GM12878 (cell line): Measurements from ENCODE around the gene U2AF2. TPM values are rescaled to one million over a fixed set of nuclear protein-coding genes. Genes with fewer than 3 reads are reported as not detected.

Experiments
- ATAC-seq: fragments of 200-7000 bp; cut with Tn5 transposase; 3 replicates; pipeline ENCODE4 v1.9.1; 2020; ENCODE audit warnings: mild to moderate bottlenecking, moderate library complexity
- BruUV-seq: library from RNA; stranded (reverse); fragments of 400-500 nt; replicated peaks from 2 replicates; lab custom pipeline; 2021; lab: Mats Ljungman, UMichigan
- CTCF ChIA-PET: fragments of 300-600 bp; sonication (Branson Sonifier 250); formaldehyde crosslinking; extraction: SDS; loops from one replicate; lab custom pipeline; 2021; ENCODE audit warnings: inconsistent platforms; lab: Yijun Ruan, JAX
- POLR2A ChIA-PET: fragments of 350-600 bp; formaldehyde crosslinking; extraction: SDS; loops from one replicate; lab custom pipeline; 2021; ENCODE audit warnings: inconsistent platforms; lab: Charles Lee
- RAD21 ChIA-PET: fragments of 300-600 bp; sonication (Branson Sonifier 250); formaldehyde crosslinking; loops from one replicate; lab custom pipeline; 2023; ENCODE audit warnings: antibody characterized with exemption; ENCODE audit not compliant: unreplicated experiment; lab: Charles Lee
- SMC1A ChIA-PET: fragments of 300-600 bp; sonication (Branson Sonifier 250); formaldehyde crosslinking; loops from one replicate; lab custom pipeline; 2023; ENCODE audit not compliant: unreplicated experiment, uncharacterized antibody; lab: Charles Lee
- DNase-seq: peaks from one replicate; pipeline ENCODE4 v3.0.0-alpha.2; 2011; ENCODE audit warnings: low read depth, low spot score
- FAIRE-seq: peaks from 3 replicates; lab custom pipeline; 2011; peaks lifted over from hg19 to GRCh38; lab: Jason Lieb, UNC
- H2AFZ ChIP-seq: 2 replicates; pipeline ENCODE4 v1.6.0; 2011; ENCODE audit warnings: low read depth, low read length, control low read depth; ENCODE audit not compliant: control insufficient read depth
- H3K27ac ChIP-seq: 2 replicates; pipeline ENCODE4 v1.5.1; 2011; ENCODE audit warnings: control low read depth; ENCODE audit not compliant: control insufficient read depth, insufficient read depth
- H3K27me3 ChIP-seq, 2 experiments: replicated peaks in 1 of 2; 2 replicates each; pipeline versions ENCODE4 v1.6.0 to v1.6.1; 2011; ENCODE audit warnings: low read length in 1 of 2; ENCODE audit not compliant: control insufficient read depth in 2 of 2, insufficient read depth in 2 of 2
- H3K36me3 ChIP-seq, 2 experiments: 2 replicates each; pipeline ENCODE4 v1.5.1; 2011; ENCODE audit warnings: low read length in 1 of 2; ENCODE audit not compliant: control insufficient read depth in 2 of 2, insufficient read depth in 2 of 2
- H3K4me1 ChIP-seq: 2 replicates; pipeline ENCODE4 v1.6.1; 2011; ENCODE audit warnings: mild to moderate bottlenecking, low read length, moderate library complexity, mixed read lengths; ENCODE audit not compliant: control insufficient read depth, insufficient read depth
- H3K4me2 ChIP-seq: 2 replicates; pipeline ENCODE4 v1.6.0; 2011; ENCODE audit warnings: control low read depth; ENCODE audit not compliant: control insufficient read depth, insufficient read depth
- H3K4me3 ChIP-seq: fragments of 200-600 bp; sonication (generic); 2 replicates; pipeline ENCODE4 v1.5.1; 2016
- H3K79me2 ChIP-seq: 2 replicates; pipeline ENCODE4 v1.6.0; 2011; ENCODE audit warnings: low read length; ENCODE audit not compliant: control insufficient read depth, insufficient read depth
- H3K9ac ChIP-seq: 2 replicates; pipeline ENCODE4 v1.8.0; 2011; ENCODE audit warnings: low read length, control low read depth, mixed read lengths; ENCODE audit not compliant: control insufficient read depth, insufficient read depth
- H3K9me3 ChIP-seq: replicated peaks from 3 replicates; pipeline ENCODE4 v1.5.1; 2011; ENCODE audit warnings: mild to moderate bottlenecking, low read length; ENCODE audit not compliant: control insufficient read depth, insufficient read depth
- H4K20me1 ChIP-seq: 2 replicates; pipeline ENCODE4 v1.6.0; 2011; ENCODE audit not compliant: control insufficient read depth, insufficient read depth
- CBX5 ChIP-seq: sonication (generic); IDR thresholded peaks from 2 replicates; pipeline ENCODE4 v1.6.1; 2016; ENCODE audit warnings: low read depth, moderate library complexity, mild to moderate bottlenecking, inconsistent platforms
- CHD2 ChIP-seq: IDR thresholded peaks from 2 replicates; pipeline ENCODE4 v1.6.1; 2011; ENCODE audit warnings: low read depth, low read length, improper control_type of control experiment, borderline replicate concordance
- CTCF ChIP-seq, 3 experiments: IDR thresholded peaks in 2 of 3; conservative IDR thresholded peaks in 1 of 3; 2 replicates each; pipeline ENCODE4 v1.5.1; 2011; ENCODE audit warnings: low read depth in 3 of 3, low read length in 3 of 3, mild to moderate bottlenecking in 3 of 3, control low read depth in 2 of 3, moderate library complexity in 2 of 3, inconsistent platforms in 1 of 3, mixed read lengths in 1 of 3; ENCODE audit not compliant: control insufficient read depth in 2 of 3, insufficient read depth in 1 of 3; ENCODE audit errors: extremely low read depth in 1 of 3
- E2F8 ChIP-seq: fragments of 450-650 bp; IDR thresholded peaks from 2 replicates; pipeline ENCODE4 v1.6.1; 2018; ENCODE audit warnings: mild to moderate bottlenecking, low read depth, moderate library complexity; ENCODE audit not compliant: partially characterized antibody
- FOXM1 ChIP-seq: IDR thresholded peaks from 2 replicates; pipeline ENCODE4 v1.6.1; 2012; ENCODE audit warnings: low read depth, mild to moderate bottlenecking, inconsistent platforms, low read length, moderate library complexity
- JUND ChIP-seq: IDR thresholded peaks from 2 replicates; pipeline ENCODE4 v1.6.1; 2012; ENCODE audit warnings: low read depth, mild to moderate bottlenecking, low read length, improper control_type of control experiment, moderate library complexity
- MTA2 ChIP-seq: fragments of 450-650 bp; IDR thresholded peaks from 2 replicates; pipeline ENCODE4 v1.6.1; 2016; ENCODE audit warnings: low read depth, mild to moderate bottlenecking, moderate library complexity
- MYB ChIP-seq: fragments of 150-350 bp; IDR thresholded peaks from 2 replicates; pipeline ENCODE4 v1.6.1; 2014; ENCODE audit warnings: mild to moderate bottlenecking, low read depth, low read length, borderline replicate concordance
- POLR2A ChIP-seq: IDR thresholded peaks from 2 replicates; pipeline ENCODE4 v1.6.1; 2011; ENCODE audit warnings: low read depth, mild to moderate bottlenecking, low read length
- YY1 ChIP-seq: IDR thresholded peaks from 2 replicates; pipeline ENCODE4 v1.6.1; 2011; ENCODE audit warnings: low read depth, mild to moderate bottlenecking, low read length
- WGBS: methylation state at CpG from one replicate; pipeline ENCODE4 v1.1.6; 2016; ENCODE audit warnings: low lambda C conversion rate; ENCODE audit not compliant: insufficient replicate concordance, insufficient coverage; ENCODE audit errors: missing lambda C conversion rate; 5-methylcytosine and 5-hydroxymethylcytosine counted together
- in situ Hi-C: fragments of 300-500 bp; cut with MboI; formaldehyde crosslinking; loops from 9 replicates; pipeline ENCODE4 v1.14.3; 2018; ENCODE audit warnings: mixed read lengths
- intact Hi-C: fragments of 100-400 bp; cut with micrococcal nuclease; formaldehyde crosslinking; loops from one replicate; pipeline ENCODE4 v1.14.2; 2022; ENCODE audit not compliant: unreplicated experiment
- polyA plus RNA-seq, 11 experiments: library from polyadenylated mRNA; depleted of rRNA in 4 of 11; unstranded in 6 of 11; stranded (reverse) in 5 of 11; fragments of >200 nt; fragmentation: Nextera tagmentation in 4 of 11; fragmentation: Illumina TruSeq in 1 of 11; extraction: Ambion mirVana in 4 of 11; extraction: Trizol in 1 of 11; gene quantifications; 1 replicate in 1 of 11; 2 replicates in 10 of 11; pipeline versions ENCODE4 v1.2.1 to v1.2.3, GENCODE V29; 2011 to 2016; ENCODE audit warnings: inconsistent platforms in 2 of 11, missing spikeins in 2 of 11, low read depth in 1 of 11
- total RNA-seq, 4 experiments: library from RNA; depleted of rRNA in 3 of 4; stranded (reverse); fragments of >200 nt in 3 of 4; fragmentation: Illumina TruSeq in 1 of 4; extraction: Trizol in 1 of 4; gene quantifications; 2 replicates each; pipeline versions ENCODE4 v1.2.1 to v1.2.3, GENCODE V29; 2013 to 2021

The U2AF2 gene
- total and polyA plus RNA-seq, 10 of the 15 experiments (the other 5 are each of a cell fraction or from before 2014, with no cell fraction given) = 3.0 to 338 (median 130) TPM

GRCh38 chr19:55684946-55685681 lies 30.3 kb downstream of the U2AF2 start:
- DNase-seq = no peak
- in situ Hi-C loops = no loop called here
- 97% methylated on average over 56 of the region's 60 CpGs for whole genome bisulfite sequencing
- Histone ChIP-seq H3K27ac (no peak overlapping the region), H4K20me1 (peaks cover 12% of the 10 kb centered on the region), H3K4me2 (no peak overlapping the region), H3K27me3 (no peaks in the 10 kb centered on the region), H3K9ac (no peak overlapping the region), H3K4me1 (peaks cover 6% of the 10 kb centered on the region; the same call in 1 of the 2 replicates), H3K4me3 (no peak overlapping the region), H3K9me3 (no peaks in the 10 kb centered on the region), H3K36me3 (peaks cover 18 to 30% of the 10 kb centered on the region in 2 experiments), H3K79me2 (peaks cover 18% of the 10 kb centered on the region), H2AFZ (no peak overlapping the region)
- no peak for ATAC-seq
- FAIRE-seq = no peak
- no TSS peak for BruUV-seq
- CTCF ChIA-PET = no interaction called here
- SMC1A ChIA-PET = no interaction called here
- TF ChIP-seq YY1 = no peak
- peak; percentile 54; the same call in 1 of the 2 replicates for TF ChIP-seq POLR2A
- POLR2A ChIA-PET = no interaction called here
- RAD21 ChIA-PET = no interaction called here
- intact Hi-C loops = no loop called here

GRCh38 chr19:55685776-55686175 lies 30.9 kb downstream of the U2AF2 start:
- ChIA-PET POLR2A (no interaction called here), CTCF (no interaction called here), SMC1A (no interaction called here), RAD21 (no interaction called here)
- Histone ChIP-seq H3K27ac (no peak overlapping the region), H3K9me3 (no peaks in the 10 kb centered on the region), H3K4me1 (0 out of 2 replicates have a peak, but pooled peaks cover 3% of the 10 kb centered on the region), H3K4me2 (no peak overlapping the region), H4K20me1 (peaks cover 12% of the 10 kb centered on the region), H3K9ac (no peak overlapping the region), H3K36me3 (peaks cover 20 to 32% of the 10 kb centered on the region in 2 experiments), H3K27me3 (no peaks in the 10 kb centered on the region), H2AFZ (no peak overlapping the region), H3K4me3 (no peak overlapping the region), H3K79me2 (peaks cover 12% of the 10 kb centered on the region)
- ATAC-seq = no peak
- no peak for DNase-seq
- in situ Hi-C loops (no loop called here), intact Hi-C loops (no loop called here)
- FAIRE-seq = no peak
- no TSS peak for BruUV-seq
- 85% methylated on average over 6 of the region's 6 CpGs for WGBS
- TF ChIP-seq CTCF (IDR thresholded peaks at IDR 0.05 in 2 of 3, conservative IDR thresholded peaks at IDR 0.05 in 1 of 3; ENCODE audit: control insufficient read depth in 2 of 3, extremely low read depth in 1 of 3, insufficient read depth in 1 of 3, low read depth in 3 of 3, low read length in 3 of 3) (no peak), FOXM1 (no peak), E2F8 (no peak), CHD2 (no peak), MYB (no peak), CBX5 (no peak), POLR2A (no peak), MTA2 (no peak), JUND (no peak)
